GM21447 (cell line): ENCODE measurements around the gene MICOS13.
"Not testable (repeated sequence)": the region's sequence is repeated elsewhere in the genome, so short reads cannot be mapped to it uniquely, and the experiment has no call there.

ENCODE experiments used
- ATAC-seq: cut with Tn5 transposase; IDR thresholded peaks from one replicate; pipeline ENCODE4 v1.9.1; 2021; ENCODE audit not compliant: unreplicated experiment

The MICOS13 gene

GRCh38 chr19:5700455-5701092, 20.3 kb upstream of the MICOS13 start:
- no peak for ATAC-seq

GRCh38 chr19:5698635-5699422, 18.5 kb upstream of the MICOS13 start:
- no peak for ATAC-seq

GRCh38 chr19:5697890-5698634, 17.7 kb upstream of the MICOS13 start:
- ATAC-seq = no peak

- ATAC-seq = no peak
Measured at GRCh38 chr19:5697022-5697889, 16.9 kb upstream of the MICOS13 start.

- no peak for ATAC-seq
Measured at GRCh38 chr19:5696196-5697021, 16.1 kb upstream of the MICOS13 start.

DNA sequence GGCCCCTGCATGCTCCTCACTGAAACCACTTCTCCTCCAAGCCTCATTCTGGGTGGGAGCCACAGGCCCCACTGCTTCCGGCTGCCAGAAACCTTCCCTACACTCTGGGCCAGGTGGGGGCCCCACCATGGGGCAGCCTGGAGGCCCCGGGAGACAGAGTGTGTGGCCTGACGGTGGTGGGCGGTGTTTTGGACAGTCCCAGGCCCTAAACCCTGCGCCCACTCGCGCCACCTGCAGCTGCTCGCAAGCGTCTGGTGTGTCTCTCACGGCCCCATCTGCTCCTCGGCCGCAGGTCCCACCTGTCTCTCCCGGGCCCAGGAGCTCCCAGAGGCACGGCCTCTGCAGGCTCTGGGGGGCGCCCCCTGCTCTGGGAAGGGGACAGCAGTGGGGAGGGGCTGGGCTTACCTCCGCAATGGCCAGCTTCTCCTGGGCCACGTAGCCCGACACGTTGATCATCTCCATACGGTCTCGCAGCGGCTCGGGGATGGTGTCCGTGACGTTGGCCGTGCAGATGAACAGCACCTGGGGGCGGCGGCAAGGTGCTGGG, 15.4 kb upstream of the MICOS13 start:
- ATAC-seq = no peak

GRCh38 chr19:5694956-5695648, 14.8 kb upstream of the MICOS13 start:
- ATAC-seq = no peak

DNA sequence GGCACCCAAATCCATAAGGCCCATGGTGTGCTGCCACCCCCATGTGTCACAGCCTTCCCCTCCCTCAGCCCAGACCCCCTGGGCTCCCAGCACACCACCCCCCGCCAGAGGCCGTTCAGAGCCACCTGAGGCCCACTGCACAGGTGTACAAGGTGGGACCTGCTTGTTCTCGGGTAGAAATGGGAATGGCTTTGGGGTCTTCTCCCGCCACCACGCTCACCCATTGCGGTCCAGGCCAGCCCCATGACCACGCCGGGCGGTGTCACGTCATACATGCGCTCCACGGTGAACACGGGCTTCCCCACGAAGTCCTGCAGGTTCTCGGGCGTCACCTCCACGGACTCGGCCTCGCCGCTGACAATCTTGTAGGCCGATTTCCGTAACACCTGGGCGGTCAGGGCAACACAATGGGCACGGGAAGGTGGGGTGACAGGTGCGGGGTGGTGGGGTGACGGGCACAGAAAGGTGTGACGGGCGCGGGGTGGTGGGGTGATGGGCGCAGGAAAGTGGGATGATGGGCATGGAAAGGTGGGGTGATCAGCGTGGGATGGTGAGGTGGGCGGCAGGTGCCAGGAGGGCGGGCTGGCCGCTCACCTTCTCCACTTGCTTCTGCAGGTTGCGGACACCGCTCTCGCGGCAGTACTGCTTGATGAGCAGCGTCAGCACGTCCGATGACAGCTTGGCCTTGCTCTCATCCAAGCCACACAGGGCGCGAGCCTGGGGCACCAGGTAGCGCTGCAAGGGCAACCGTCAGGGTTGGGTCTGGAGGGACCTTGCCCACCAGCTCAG, 14.0 kb upstream of the MICOS13 start:
- ATAC-seq = no peak

- no peak for ATAC-seq
Measured at GRCh38 chr19:5693195-5694166, 13.2 kb upstream of the MICOS13 start.

DNA sequence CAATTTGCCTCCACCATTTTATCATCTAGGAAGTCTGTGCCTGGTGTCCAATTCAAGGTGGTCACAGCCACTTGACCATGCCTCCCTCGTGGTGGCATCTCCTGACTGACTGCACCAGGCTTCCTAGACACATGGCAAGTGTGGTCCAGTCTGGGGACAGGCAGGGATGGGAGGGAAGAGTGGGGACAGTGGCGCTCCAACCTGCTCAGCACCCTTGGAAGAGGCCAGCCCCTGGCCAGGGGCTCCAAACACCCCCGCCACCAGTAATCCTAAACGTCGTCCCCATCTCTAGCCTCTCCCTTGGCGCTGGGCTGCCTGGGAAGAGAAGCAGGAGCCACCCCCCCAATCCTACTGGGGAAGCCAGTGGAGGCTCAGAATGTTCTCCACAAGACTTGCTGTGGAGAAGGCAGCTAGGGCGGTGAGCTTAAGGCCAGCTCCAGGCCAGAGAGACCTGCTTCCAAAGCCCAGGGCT, 12.4 kb upstream of the MICOS13 start:
- ATAC-seq = no peak

DNA sequence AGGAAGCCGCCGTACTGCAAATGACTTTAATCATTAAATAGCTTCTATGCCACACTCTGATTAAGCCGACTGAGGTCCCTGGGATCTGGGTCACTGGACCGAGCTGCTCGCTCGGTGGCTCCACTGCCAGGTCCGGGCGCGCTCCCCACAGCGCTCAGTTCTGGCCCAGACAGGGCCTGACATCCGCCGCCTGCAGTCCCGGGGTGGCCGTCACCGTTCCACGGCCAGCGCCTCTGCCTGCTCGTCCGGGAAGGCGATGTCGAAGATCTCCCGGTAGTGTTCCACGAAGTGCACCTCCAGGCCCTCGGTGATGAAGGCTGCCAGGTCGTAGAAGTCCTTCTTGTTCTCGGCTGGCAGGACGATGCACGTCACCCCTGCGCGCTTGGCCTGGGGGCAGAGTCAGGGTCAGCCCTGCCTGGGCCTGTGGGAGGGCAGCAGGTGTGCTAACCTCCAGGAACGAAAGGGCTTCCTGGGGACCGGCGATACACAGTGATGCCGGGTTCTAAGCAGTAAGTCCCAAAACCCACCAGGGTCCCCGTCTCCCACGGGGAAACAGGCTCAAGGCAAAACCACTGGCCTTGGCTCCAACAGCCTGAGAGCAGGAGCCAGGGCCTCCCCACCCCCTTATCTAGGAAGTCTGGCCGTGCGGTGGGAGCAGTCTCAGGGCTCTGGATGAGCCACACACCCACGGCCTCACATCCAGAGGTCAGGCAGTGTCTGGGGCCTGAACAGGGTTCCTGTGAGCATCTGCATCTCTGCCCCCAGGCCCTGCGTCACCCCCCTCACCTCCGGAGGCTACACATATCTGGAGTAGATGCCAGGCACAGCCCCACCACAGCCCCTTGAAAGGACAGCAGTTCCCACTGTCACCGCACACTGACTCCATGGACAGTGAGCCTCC, 11.8 kb upstream of the MICOS13 start:
- no peak for ATAC-seq

DNA sequence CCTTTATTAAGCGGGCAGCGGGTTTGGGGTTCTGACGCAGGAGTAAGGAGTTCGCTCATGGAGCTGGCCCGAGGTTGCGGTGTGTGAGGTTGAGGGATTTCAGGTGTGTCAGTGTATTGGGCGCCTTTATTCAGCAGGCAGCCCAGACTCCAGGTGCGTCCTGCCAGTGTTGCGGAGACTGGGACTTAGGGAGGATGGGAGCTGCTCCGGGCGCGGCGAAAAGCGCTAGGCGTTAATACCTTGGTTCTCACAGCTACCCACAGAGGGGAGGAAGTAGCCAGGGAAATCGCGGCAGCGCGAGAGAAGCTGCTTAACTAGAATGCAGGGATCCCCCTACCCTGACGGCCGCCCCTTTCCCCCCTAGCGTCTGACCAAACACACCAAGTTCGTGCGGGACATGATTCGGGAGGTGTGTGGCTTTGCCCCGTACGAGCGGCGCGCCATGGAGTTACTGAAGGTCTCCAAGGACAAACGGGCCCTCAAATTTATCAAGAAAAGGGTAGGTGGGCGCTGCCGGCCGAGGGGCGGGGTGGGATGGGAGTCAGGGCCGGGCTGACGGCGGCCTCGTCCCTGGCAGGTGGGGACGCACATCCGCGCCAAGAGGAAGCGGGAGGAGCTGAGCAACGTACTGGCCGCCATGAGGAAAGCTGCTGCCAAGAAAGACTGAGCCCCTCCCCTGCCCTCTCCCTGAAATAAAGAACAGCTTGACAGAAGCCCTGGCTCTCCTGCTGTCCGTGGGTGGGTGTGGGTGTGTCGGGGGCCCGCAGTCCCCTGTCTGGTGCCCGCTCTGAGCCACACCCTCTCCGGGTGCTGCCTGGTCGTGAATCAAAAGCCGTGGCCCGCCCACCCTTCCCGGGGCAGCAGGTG, 10.9 kb upstream of the MICOS13 start:
- no peak for ATAC-seq

DNA sequence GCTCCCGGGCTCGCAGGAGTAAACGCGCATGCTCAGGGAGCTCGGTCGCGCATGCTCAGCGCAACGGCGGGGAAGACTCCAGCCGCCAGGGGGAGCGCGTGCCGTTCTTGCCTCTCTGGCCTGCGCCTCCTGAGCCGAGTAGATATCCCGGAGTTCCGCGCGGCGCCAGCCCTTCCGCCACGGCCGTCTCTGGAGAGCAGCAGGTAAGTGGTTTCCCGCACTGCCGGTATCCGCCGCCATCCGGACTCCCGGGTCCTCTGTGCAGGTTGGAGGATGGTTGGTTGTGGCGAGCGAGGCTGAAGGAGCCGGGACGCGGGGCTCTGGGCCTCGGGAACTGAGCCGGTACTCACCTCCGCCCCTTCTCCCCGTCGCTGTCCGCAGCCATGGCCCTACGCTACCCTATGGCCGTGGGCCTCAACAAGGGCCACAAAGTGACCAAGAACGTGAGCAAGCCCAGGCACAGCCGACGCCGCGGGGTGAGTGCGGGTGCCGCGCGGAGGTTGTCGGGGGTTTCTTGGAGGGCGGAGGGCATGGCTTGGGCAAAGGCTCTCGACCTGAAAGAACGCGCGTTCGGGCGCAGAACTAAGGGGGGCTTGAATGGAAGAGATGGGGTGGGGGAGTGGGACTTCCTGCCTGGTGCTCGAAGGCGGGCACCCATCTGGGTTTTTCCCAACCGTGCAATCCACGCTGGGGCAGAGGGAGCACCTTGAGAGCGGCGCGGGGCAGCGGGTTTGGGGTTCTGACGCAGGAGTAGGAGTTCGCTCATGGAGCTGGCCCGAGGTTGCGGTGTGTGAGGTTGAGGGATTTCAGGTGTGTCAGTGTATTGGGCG, 10.0 kb upstream of the MICOS13 start, which contains the start of gene RPL36:
RPL36 (plus strand) TSS at position 171 of the 830 bp plus-strand sequence; CDS start at position 384, 213 bp downstream.
- peak; percentile 35 for ATAC-seq

GRCh38 chr19:5688262-5688881, 8.1 kb upstream of the MICOS13 start:
- ATAC-seq = not testable (repeated sequence)
